Measurements from ENCODE around the gene TMEM259. TPM values are rescaled to one million over a fixed set of nuclear protein-coding genes. Genes with fewer than 3 reads are reported as not detected.

Gene TMEM259
- total and polyA plus RNA-seq, 7 experiments from 2014 or later, result 40.7 to 347 (median 302) TPM

DNA sequence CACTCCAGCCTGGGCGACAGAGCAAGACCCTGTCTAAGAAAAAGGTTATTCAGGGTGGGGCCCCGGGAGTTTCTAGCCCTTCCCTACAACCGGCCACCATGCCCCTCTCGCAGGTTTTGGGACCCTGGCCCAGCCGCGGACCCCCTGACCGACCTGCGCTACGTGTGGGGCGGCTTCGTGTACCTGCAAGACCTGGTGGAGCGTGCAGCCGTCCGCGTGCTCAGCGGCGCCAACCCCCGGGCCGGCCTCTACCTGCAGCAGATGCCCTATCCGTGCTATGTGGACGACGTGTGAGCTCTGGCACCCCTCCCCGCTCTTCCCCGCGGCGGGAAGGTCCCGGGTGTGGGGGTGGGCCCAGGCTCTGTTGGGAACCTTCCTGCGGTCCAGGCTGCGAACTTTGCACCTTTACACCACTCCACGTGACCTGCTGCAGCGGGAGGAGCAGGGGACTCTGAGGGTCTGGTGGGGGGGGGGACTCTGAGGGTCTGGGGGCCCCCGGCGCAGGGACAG, 25.2 kb upstream of the TMEM259 start:
- intact Hi-C loops (cut with micrococcal nuclease), result no loop called here
- H3K4me1 Mint-ChIP-seq, result peaks cover 0 to 14% (median 5%) of the 10 kb centered on the region in 7 donors
- H3K36me3 Mint-ChIP-seq, result peaks cover 0 to 4% (median 3%) of the 10 kb centered on the region in 5 donors
- H3K4me1 ChIP-seq (ENCODE audit: control insufficient read depth in 2 of 2, insufficient read depth in 2 of 2, low read length in 2 of 2), result peaks cover 6 to 9% of the 10 kb centered on the region in 2 donors
- no peak overlapping the region for H3K4me3 Mint-ChIP-seq
- CTCF ChIA-PET, result no interaction called here
- peaks cover 0 to 63% (median 0%) of the 10 kb centered on the region in 3 experiments for H3K36me3 ChIP-seq (ENCODE audit: control insufficient read depth in 2 of 3, insufficient read depth in 3 of 3, low read length in 3 of 3)
- POLR2A ChIA-PET, result interaction anchor here (1.4 to 2.0 kb wide), 3 partner anchors 8 to 223 kb away, joined by 3 to 6 read pairs (median 4); partner anchors contain the start of gene CIRBP
- H3K27me3 Mint-ChIP-seq, result no peaks in the 10 kb centered on the region
- H3K9me3 ChIP-seq (ENCODE audit: control insufficient read depth in 2 of 3, low read length in 3 of 3), result no peaks in the 10 kb centered on the region
- H3K27me3 ChIP-seq (ENCODE audit: control insufficient read depth in 2 of 2, insufficient read depth in 2 of 2, low read length in 2 of 2), result no peaks in the 10 kb centered on the region
- H3K4me3 ChIP-seq (ENCODE audit: low read length), result no peak overlapping the region
- DNase-seq (no peak), ATAC-seq (no peak)
- H3K27ac ChIP-seq (ENCODE audit: low read depth, low read length), result no peak overlapping the region
- no peaks in the 10 kb centered on the region for H3K9me3 Mint-ChIP-seq
- no peak overlapping the region for H3K27ac Mint-ChIP-seq

DNA sequence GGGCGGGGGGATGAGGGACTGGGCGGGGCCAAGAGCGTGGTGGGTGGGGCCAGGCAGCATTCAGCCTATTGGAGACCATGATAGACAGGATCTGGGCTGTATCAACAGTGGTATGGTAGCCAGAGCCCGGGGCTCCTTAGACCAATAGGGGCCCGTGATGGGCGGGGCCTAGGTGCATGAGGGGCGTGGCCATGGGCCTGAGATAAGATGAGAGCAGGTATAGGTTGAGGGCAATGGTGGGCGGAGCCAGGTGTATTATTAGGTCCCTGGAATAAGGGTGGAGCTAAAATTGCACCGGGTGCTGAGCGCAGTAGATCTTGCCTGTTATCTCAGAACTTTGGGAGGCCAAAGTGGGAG, 24.3 kb upstream of the TMEM259 start:
- POLR2A ChIA-PET, result interaction anchor here (1.5 to 2.0 kb wide), 2 partner anchors 42 to 224 kb away, joined by 3 to 6 read pairs; partner anchors contain the start of gene CIRBP
- CTCF ChIA-PET, result no interaction called here
- Mint-ChIP-seq H3K36me3 (peaks cover 0 to 4% (median 3%) of the 10 kb centered on the region in 5 donors), H3K27ac (peak overlapping the region in 6 of 9 donors; percentile 25 to 83 (median 58)), H3K4me1 (peaks cover 0 to 18% (median 11%) of the 10 kb centered on the region in 7 donors), H3K4me3 (peak overlapping the region in 2 of 10 donors; percentile 50 to 79), H3K27me3 (no peaks in the 10 kb centered on the region), H3K9me3 (no peaks in the 10 kb centered on the region)
- Histone ChIP-seq H3K36me3 (ENCODE audit: control insufficient read depth in 2 of 3, insufficient read depth in 3 of 3, low read length in 3 of 3) (peaks cover 0 to 60% (median 0%) of the 10 kb centered on the region in 3 experiments), H3K9me3 (ENCODE audit: control insufficient read depth in 2 of 3, low read length in 3 of 3) (no peaks in the 10 kb centered on the region), H3K27me3 (ENCODE audit: control insufficient read depth in 2 of 2, insufficient read depth in 2 of 2, low read length in 2 of 2) (no peaks in the 10 kb centered on the region), H3K27ac (ENCODE audit: low read depth, low read length) (no peak overlapping the region), H3K4me3 (ENCODE audit: low read length) (no peak overlapping the region), H3K4me1 (ENCODE audit: control insufficient read depth in 2 of 2, insufficient read depth in 2 of 2, low read length in 2 of 2) (peaks cover 7 to 18% of the 10 kb centered on the region in 2 donors)
- intact Hi-C loops (cut with micrococcal nuclease), result no loop called here
- DNase-seq (peak in 8 of 9 donors; percentile 47 to 87 (median 66)), ATAC-seq (peak; percentile 76)

DNA sequence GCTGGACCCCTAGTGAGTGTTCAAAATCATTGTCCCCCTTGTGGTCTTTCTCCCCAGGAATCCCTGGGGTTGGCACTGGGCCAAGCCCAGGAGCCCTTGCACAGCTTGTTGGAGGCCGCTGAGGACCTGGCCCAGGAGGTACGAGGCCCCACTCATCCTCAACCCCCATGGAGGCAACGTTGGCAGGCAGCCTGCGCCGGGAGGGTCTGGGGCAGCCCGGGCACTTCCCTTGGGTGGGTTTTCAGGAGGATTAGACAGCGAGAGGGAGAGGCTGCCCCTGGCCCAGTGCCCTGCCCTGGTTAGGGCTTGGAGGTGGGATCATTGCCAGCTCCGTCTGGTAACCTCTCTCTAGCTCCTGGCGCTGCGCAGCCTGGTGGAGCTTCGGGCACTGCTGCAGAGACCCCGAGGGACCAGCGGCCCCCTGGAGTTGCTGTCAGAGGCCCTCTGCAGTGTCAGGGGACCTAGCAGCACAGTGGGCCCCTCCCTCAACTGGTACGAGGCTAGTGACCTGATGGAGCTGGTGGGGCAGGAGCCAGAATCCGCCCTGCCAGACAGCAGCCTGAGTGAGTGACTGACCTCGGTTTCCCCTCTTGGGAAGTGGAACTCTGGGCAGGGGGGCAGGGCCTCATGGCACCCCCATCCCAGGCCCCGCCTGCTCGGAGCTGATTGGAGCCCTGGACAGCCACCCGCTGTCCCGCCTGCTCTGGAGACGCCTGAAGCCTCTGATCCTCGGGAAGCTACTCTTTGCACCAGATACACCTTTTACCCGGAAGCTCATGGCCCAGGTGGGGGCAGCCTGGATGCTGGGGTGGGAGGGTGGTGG, 22.0 kb upstream of the TMEM259 start:
- H3K9me3 ChIP-seq (ENCODE audit: control insufficient read depth in 2 of 3, low read length in 3 of 3), result no peaks in the 10 kb centered on the region
- H3K4me1 Mint-ChIP-seq, result peaks cover 17 to 39% (median 33%) of the 10 kb centered on the region in 7 donors
- H3K27ac Mint-ChIP-seq, result peak overlapping the region in 1 of 9 donors; percentile 48
- no peak overlapping the region for H3K27ac ChIP-seq (ENCODE audit: low read depth, low read length)
- H3K36me3 ChIP-seq (ENCODE audit: control insufficient read depth in 2 of 3, insufficient read depth in 3 of 3, low read length in 3 of 3), result peaks cover 0 to 53% (median 0%) of the 10 kb centered on the region in 3 experiments
- POLR2A ChIA-PET, result interaction anchor here (0.9 to 9.4 kb wide), 7 partner anchors 9 to 59 kb away, joined by 3 to 342 read pairs (median 33); partner anchors contain the start of genes ARHGAP45, CNN2, RNU6-2 and TMEM259
- H3K36me3 Mint-ChIP-seq, result peaks cover under 1 to 16% (median 5%) of the 10 kb centered on the region in 5 donors
- no peak overlapping the region for H3K4me3 ChIP-seq (ENCODE audit: low read length)
- ATAC-seq (no peak), DNase-seq (no peak)
- CTCF ChIA-PET, result interaction anchor here (1.0 kb wide), 1 partner anchor 22 kb away, joined by 3 read pairs; no protein-coding TSS in a partner anchor
- H3K9me3 Mint-ChIP-seq, result peaks cover 0 to 2% (median 0%) of the 10 kb centered on the region in 11 donors
- H3K27me3 ChIP-seq (ENCODE audit: control insufficient read depth in 2 of 2, insufficient read depth in 2 of 2, low read length in 2 of 2), result no peaks in the 10 kb centered on the region
- no peaks in the 10 kb centered on the region for H3K27me3 Mint-ChIP-seq
- H3K4me3 Mint-ChIP-seq, result peak overlapping the region in 4 of 10 donors; percentile 20 to 98 (median 43)
- intact Hi-C loops (cut with micrococcal nuclease), result loop anchor here in 1 of 2 donors (5.0 kb wide), 1 partner anchor 149 kb away; no protein-coding TSS in a partner anchor
- peaks cover 24 to 36% of the 10 kb centered on the region in 2 donors for H3K4me1 ChIP-seq (ENCODE audit: control insufficient read depth in 2 of 2, insufficient read depth in 2 of 2, low read length in 2 of 2)

DNA sequence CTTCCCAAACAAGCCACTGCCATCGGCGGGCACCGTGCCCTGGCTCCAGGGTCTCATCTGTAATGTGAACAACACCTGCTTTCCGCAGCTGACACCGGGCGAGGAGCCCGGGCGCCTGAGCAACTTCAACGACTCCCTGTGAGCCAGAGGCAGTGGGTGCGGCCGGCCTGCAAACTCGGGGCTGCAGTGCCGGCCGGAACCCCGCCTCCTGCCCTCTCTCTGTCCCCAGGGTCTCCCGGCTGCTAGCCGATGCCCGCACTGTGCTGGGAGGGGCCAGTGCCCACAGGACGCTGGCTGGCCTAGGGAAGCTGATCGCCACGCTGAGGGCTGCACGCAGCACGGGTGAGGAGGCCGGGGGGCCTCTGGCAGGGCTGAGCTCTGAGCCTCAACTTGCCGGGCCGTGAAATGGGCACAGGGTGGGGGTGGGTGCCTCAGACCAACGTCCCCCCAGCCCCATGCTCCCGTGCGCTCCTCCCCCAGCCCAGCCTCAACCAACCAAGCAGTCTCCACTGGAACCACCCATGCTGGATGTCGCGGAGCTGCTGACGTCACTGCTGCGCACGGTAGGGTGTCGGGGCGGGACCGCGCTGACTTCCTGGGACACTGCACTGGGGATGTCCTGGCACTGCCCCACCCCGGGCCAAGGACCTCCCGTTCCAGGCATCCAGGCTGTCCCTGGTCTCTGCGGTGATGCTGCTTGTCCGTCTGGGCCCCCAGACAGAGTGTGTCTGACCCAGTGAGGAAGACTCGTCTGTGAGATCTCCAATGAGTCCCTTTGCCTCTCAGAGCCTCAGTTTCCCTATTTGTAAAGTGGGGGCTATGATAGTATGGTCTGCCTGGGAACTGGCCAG, 21.1 kb upstream of the TMEM259 start:
- CTCF ChIA-PET, result interaction anchor here (0.6 to 3.1 kb wide), 4 partner anchors 9 to 22 kb away, joined by 3 to 13 read pairs (median 3); no protein-coding TSS in a partner anchor
- H3K4me3 ChIP-seq (ENCODE audit: low read length), result no peak overlapping the region
- POLR2A ChIA-PET, result interaction anchor here (0.9 to 9.4 kb wide), 10 partner anchors 9 to 62 kb away, joined by 3 to 342 read pairs (median 7); partner anchors contain the start of genes ARHGAP45, CNN2, GPX4 and RNU6-2
- peak overlapping the region; percentile 74 for H3K27ac ChIP-seq (ENCODE audit: low read depth, low read length)
- no peaks in the 10 kb centered on the region for H3K27me3 ChIP-seq (ENCODE audit: control insufficient read depth in 2 of 2, insufficient read depth in 2 of 2, low read length in 2 of 2)
- Mint-ChIP-seq H3K4me3 (peak overlapping the region in 5 of 10 donors; percentile 57 to 100 (median 98)), H3K36me3 (peaks cover 6 to 22% (median 11%) of the 10 kb centered on the region in 5 donors), H3K9me3 (peaks cover 0 to 2% (median 0%) of the 10 kb centered on the region in 11 donors), H3K27ac (peak overlapping the region in 1 of 9 donors; percentile 48), H3K4me1 (peaks cover 24 to 46% (median 39%) of the 10 kb centered on the region in 7 donors), H3K27me3 (no peaks in the 10 kb centered on the region)
- no peak for ATAC-seq
- intact Hi-C loops (cut with micrococcal nuclease), result loop anchor here (2.0 to 5.0 kb wide), 4 partner anchors 15 to 150 kb away; partner anchors contain the start of genes ARHGAP45 (in 1 of the 2) and POLR2E (in 1 of the 2)
- no peaks in the 10 kb centered on the region for H3K9me3 ChIP-seq (ENCODE audit: control insufficient read depth in 2 of 3, low read length in 3 of 3)
- DNase-seq, result no peak
- H3K36me3 ChIP-seq (ENCODE audit: control insufficient read depth in 2 of 3, insufficient read depth in 3 of 3, low read length in 3 of 3), result peaks cover 0 to 49% (median 6%) of the 10 kb centered on the region in 3 experiments
- H3K4me1 ChIP-seq (ENCODE audit: control insufficient read depth in 2 of 2, insufficient read depth in 2 of 2, low read length in 2 of 2), result peaks cover 30 to 42% of the 10 kb centered on the region in 2 donors

- H3K4me3 ChIP-seq (ENCODE audit: low read length), result peak overlapping the region; percentile 74
- H3K27ac ChIP-seq (ENCODE audit: low read depth, low read length), result peak overlapping the region; percentile 74
- ATAC-seq (no peak), DNase-seq (no peak)
- intact Hi-C loops (cut with micrococcal nuclease), result loop anchor here (2.0 to 5.0 kb wide), 4 partner anchors 15 to 151 kb away; partner anchors contain the start of genes ARHGAP45 (in 1 of the 2) and POLR2E (in 1 of the 2)
- H3K27ac Mint-ChIP-seq, result peak overlapping the region in 8 of 9 donors; percentile 79 to 98 (median 96)
- peaks cover 30 to 42% of the 10 kb centered on the region in 2 donors for H3K4me1 ChIP-seq (ENCODE audit: control insufficient read depth in 2 of 2, insufficient read depth in 2 of 2, low read length in 2 of 2)
- H3K4me3 Mint-ChIP-seq, result peak overlapping the region; percentile 95 to 100 (median 98)
- H3K9me3 ChIP-seq (ENCODE audit: control insufficient read depth in 2 of 3, low read length in 3 of 3), result no peaks in the 10 kb centered on the region
- H3K36me3 Mint-ChIP-seq, result peaks cover 6 to 25% (median 13%) of the 10 kb centered on the region in 5 donors
- peaks cover 0 to 2% (median 0%) of the 10 kb centered on the region in 11 donors for H3K9me3 Mint-ChIP-seq
- H3K27me3 ChIP-seq (ENCODE audit: control insufficient read depth in 2 of 2, insufficient read depth in 2 of 2, low read length in 2 of 2), result no peaks in the 10 kb centered on the region
- POLR2A ChIA-PET, result interaction anchor here (0.7 to 9.4 kb wide), 14 partner anchors 10 to 227 kb away, joined by 3 to 342 read pairs (median 8); partner anchors contain the start of genes ARHGAP45, CIRBP, CNN2 and GPX4
- CTCF ChIA-PET, result interaction anchor here (0.6 to 3.1 kb wide), 6 partner anchors 8 to 1706 kb away, joined by 3 to 13 read pairs (median 3); no protein-coding TSS in a partner anchor
- H3K27me3 Mint-ChIP-seq, result no peaks in the 10 kb centered on the region
- peaks cover 2 to 46% (median 6%) of the 10 kb centered on the region in 3 experiments for H3K36me3 ChIP-seq (ENCODE audit: control insufficient read depth in 2 of 3, insufficient read depth in 3 of 3, low read length in 3 of 3)
- H3K4me1 Mint-ChIP-seq, result peaks cover 24 to 53% (median 43%) of the 10 kb centered on the region in 7 donors
Observed at GRCh38 chr19:1041272-1041834, 20.4 kb upstream of the TMEM259 start.

Data from naive thymus-derived CD4-positive, alpha-beta T cell (primary cell).